T-helper 1 cell treated with Interleukin-12 subunit alpha and Interleukin-12 subunit beta and Interleukin-4 antibody, amounts not matched to agents 30 ng/mL and 1 ng/mL, for 36 hours (primary cell): Measurements from ENCODE around the gene PSG5. TPM values are rescaled to one million over a fixed set of nuclear protein-coding genes. Genes with fewer than 3 reads are reported as not detected.
"Not testable (repeated sequence)": the region's sequence is repeated elsewhere in the genome, so short reads cannot be mapped to it uniquely, and the experiment has no call there.

Experiments used
- intact Hi-C: fragments of 100-400 bp; cut with micrococcal nuclease; formaldehyde crosslinking; loops from one replicate; pipeline ENCODE4 v1.15.1; 2024
- total RNA-seq: library from RNA; stranded (reverse); gene quantifications from 2 replicates; pipeline ENCODE4 v1.2.3, GENCODE V29; 2022

Gene PSG5
- not detected in 2 replicates for total RNA-seq

- intact Hi-C loops = not testable (repeated sequence)
Observed at GRCh38 chr19:43186311-43186935, at the start of gene PSG5. Gene PSG5 (minus strand): TSS chr19:43186536. CDS start chr19:43186405, 131 bp downstream.

GRCh38 chr19:43235686-43236085 lies 49.4 kb upstream of the PSG5 start:
- intact Hi-C loops = not testable (repeated sequence)

- intact Hi-C loops = no loop called here
Observed at GRCh38 chr19:43229315-43229714, 43.0 kb upstream of the PSG5 start.

- intact Hi-C loops = not testable (repeated sequence)
Observed at GRCh38 chr19:43228730-43229129, 42.4 kb upstream of the PSG5 start.

- intact Hi-C loops = not testable (repeated sequence)
Observed at GRCh38 chr19:43226986-43227385, 40.6 kb upstream of the PSG5 start.

- intact Hi-C loops = no loop called here
Observed at GRCh38 chr19:43224855-43225253, 38.5 kb upstream of the PSG5 start.

GRCh38 chr19:43224201-43224854 lies 38.0 kb upstream of the PSG5 start:
- intact Hi-C loops = not testable (repeated sequence)

GRCh38 chr19:43221891-43222290 lies 35.6 kb upstream of the PSG5 start:
- intact Hi-C loops = not testable (repeated sequence)

GRCh38 chr19:43219136-43219535 lies 32.8 kb upstream of the PSG5 start:
- intact Hi-C loops = not testable (repeated sequence)

GRCh38 chr19:43215881-43216280 lies 29.5 kb upstream of the PSG5 start:
- intact Hi-C loops = not testable (repeated sequence)

- intact Hi-C loops = no loop called here
Observed at GRCh38 chr19:43207991-43208390, 21.7 kb upstream of the PSG5 start.

- intact Hi-C loops = not testable (repeated sequence)
Observed at GRCh38 chr19:43207174-43207573, 20.8 kb upstream of the PSG5 start.

- intact Hi-C loops = not testable (repeated sequence)
Observed at GRCh38 chr19:43205471-43206105, 19.3 kb upstream of the PSG5 start, which contains the start of gene PSG4. Gene PSG4 (minus strand): TSS chr19:43205638. CDS start chr19:43205536, 102 bp downstream.

GRCh38 chr19:43203611-43204010 lies 17.3 kb upstream of the PSG5 start:
- intact Hi-C loops = not testable (repeated sequence)

- intact Hi-C loops = not testable (repeated sequence)
Observed at GRCh38 chr19:43201891-43202290, 15.6 kb upstream of the PSG5 start.

- intact Hi-C loops = not testable (repeated sequence)
Observed at GRCh38 chr19:43201337-43201801, 15.0 kb upstream of the PSG5 start.

GRCh38 chr19:43198686-43199419 lies 12.5 kb upstream of the PSG5 start:
- intact Hi-C loops = not testable (repeated sequence)

GRCh38 chr19:43197666-43198397 lies 11.5 kb upstream of the PSG5 start:
- intact Hi-C loops = not testable (repeated sequence)

- intact Hi-C loops = not testable (repeated sequence)
Observed at GRCh38 chr19:43194397-43194796, 8.1 kb upstream of the PSG5 start.

GRCh38 chr19:43192381-43193155 lies 6.2 kb upstream of the PSG5 start:
- intact Hi-C loops = not testable (repeated sequence)
